ENCODE data around the gene IGLL5. TPM values are rescaled to one million over a fixed set of nuclear protein-coding genes. Genes with fewer than 3 reads are reported as not detected.

IGLL5 gene
- total RNA-seq: not detected

DNA sequence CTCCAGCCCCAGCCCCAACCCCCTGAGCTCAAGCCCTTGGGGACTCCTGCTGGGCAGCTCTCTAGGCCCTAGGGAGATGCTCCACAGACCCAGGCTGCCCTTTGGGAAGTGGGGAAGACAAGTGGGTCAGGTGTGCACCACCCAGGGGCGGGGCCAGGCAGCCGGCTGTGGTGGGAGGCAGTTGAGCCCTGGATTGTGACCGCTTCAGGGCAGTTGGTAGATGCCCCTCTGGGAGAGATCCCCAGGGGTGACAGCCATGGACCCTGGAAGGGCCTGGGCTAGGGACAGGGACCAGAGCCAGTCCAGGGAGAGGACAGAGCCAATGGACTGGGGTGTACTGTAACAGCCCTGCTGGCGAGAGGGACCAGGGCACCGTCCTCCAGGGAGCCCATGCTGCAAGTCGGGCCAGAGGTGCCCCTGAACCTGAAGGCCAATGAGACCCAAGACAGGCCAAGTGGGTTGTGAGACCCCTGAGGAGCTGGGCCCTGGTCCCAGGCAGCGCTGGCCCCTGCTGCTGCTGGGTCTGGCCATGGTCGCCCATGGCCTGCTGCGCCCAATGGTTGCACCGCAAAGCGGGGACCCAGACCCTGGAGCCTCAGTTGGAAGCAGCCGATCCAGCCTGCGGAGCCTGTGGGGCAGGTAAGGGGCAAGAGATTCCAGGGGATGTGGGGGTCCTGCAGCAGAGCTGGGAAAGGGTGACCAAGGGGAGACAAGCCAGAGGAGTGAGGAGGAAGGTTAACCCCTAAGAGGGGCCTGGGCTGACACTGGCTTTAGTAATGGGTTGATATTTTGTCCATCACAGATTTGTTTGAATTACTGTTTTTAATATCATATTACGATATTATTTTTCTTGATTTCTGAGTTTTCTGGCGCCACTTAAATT is at the start of gene IGLL5:
IGLL5 (plus strand) TSS at position 196 of the 883 bp plus-strand sequence; CDS start at position 434, 238 bp downstream.

Small RNAs within 50 kb of the gene (microRNA-seq; reads per million reads assigned to microRNA genes)
- not detected for gene MIR5571 (ENCODE audit: borderline microRNAs expressed, borderline replicate concordance)

Other genes with a start within 250 kb of the IGLL5 start
- gene GGTLC2, start 243.2 kb upstream of the IGLL5 start, total RNA-seq: not detected
- gene GNAZ, start 182.7 kb downstream of the IGLL5 start, total RNA-seq: under 1 TPM; 0.14 to 0.18 TPM

Data from activated naive CD4-positive, alpha-beta T cell treated with anti-CD3 and anti-CD28 coated beads, Interleukin-2, amount 10 ng/mL, durations not matched to agents 5 hours and 36 hours (primary cell).